Endothelial cell of umbilical vein (primary cell): ENCODE measurements around the gene PLEKHA7. TPM values are rescaled to one million over a fixed set of nuclear protein-coding genes. Genes with fewer than 3 reads are reported as not detected.

Source experiments
- BruUV-seq: library from RNA; stranded (reverse); fragments of 400-500 nt; replicated peaks from 2 replicates; lab custom pipeline; 2021; lab: Mats Ljungman, UMichigan
- CTCF ChIA-PET: fragments of 300-600, 350-600 bp; sonication (Branson Sonifier 250); formaldehyde crosslinking; loops from one replicate; lab custom pipeline; 2021; ENCODE audit warnings: antibody characterized with exemption, inconsistent platforms; lab: Charles Lee
- POLR2A ChIA-PET: fragments of 300-600, 350-600 bp; sonication (Branson Sonifier 250); formaldehyde crosslinking; loops from one replicate; lab custom pipeline; 2021; ENCODE audit warnings: antibody characterized with exemption, inconsistent platforms; lab: Charles Lee
- DNase-seq: peaks from one replicate; pipeline ENCODE4 v3.0.0-alpha.2; 2011; ENCODE audit warnings: low read depth, low spot score
- FAIRE-seq: peaks from 2 replicates; lab custom pipeline; 2011; peaks lifted over from hg19 to GRCh38; lab: Jason Lieb, UNC
- H2AFZ ChIP-seq: 2 replicates; pipeline ENCODE4 v1.6.0; 2012; ENCODE audit warnings: low read depth, low read length, control low read depth, inconsistent platforms
- H3K27ac ChIP-seq: 2 replicates; pipeline ENCODE4 v1.5.1; 2011; ENCODE audit warnings: low read depth, mild to moderate bottlenecking, control low read depth, low read length, moderate library complexity; ENCODE audit not compliant: insufficient read depth
- H3K27me3 ChIP-seq, 2 experiments: 2 replicates each; pipeline versions ENCODE4 v1.6.0 to v1.6.1; 2011; ENCODE audit warnings: low read length in 2 of 2, mixed read lengths in 1 of 2; ENCODE audit not compliant: control insufficient read depth in 2 of 2, insufficient read depth in 2 of 2
- H3K36me3 ChIP-seq, 2 experiments: 2 replicates in 1 of 2; 3 replicates in 1 of 2; pipeline ENCODE4 v1.5.1; 2011; ENCODE audit warnings: low read length in 2 of 2, mild to moderate bottlenecking in 1 of 2, moderate library complexity in 1 of 2; ENCODE audit not compliant: control insufficient read depth in 2 of 2, insufficient read depth in 2 of 2; ENCODE audit errors: extremely low read depth in 1 of 2
- H3K4me1 ChIP-seq: 3 replicates; pipeline ENCODE4 v1.5.1; 2011; ENCODE audit warnings: mild to moderate bottlenecking, low read length; ENCODE audit not compliant: control insufficient read depth, insufficient read depth; ENCODE audit errors: extremely low read depth
- H3K4me2 ChIP-seq: 2 replicates; pipeline ENCODE4 v1.6.1; 2011; ENCODE audit warnings: low read length, control low read depth, mixed read lengths; ENCODE audit not compliant: insufficient read depth
- H3K4me3 ChIP-seq, 3 experiments: fragments of 200-600 bp in 1 of 3; sonication (generic), shearing (Covaris generic) in 1 of 3; replicated peaks in 1 of 3; 2 replicates each; pipeline ENCODE4 v1.5.1; 2011 to 2016; ENCODE audit warnings: control low read depth in 3 of 3, low read length in 3 of 3, mild to moderate bottlenecking in 2 of 3, inconsistent platforms in 1 of 3, low read depth in 1 of 3, moderate library complexity in 1 of 3; ENCODE audit not compliant: insufficient read depth in 1 of 3
- H3K79me2 ChIP-seq: 2 replicates; pipeline ENCODE4 v1.6.0; 2012; ENCODE audit warnings: low read length, inconsistent platforms; ENCODE audit not compliant: control insufficient read depth, insufficient read depth
- H3K9ac ChIP-seq: replicated peaks from 2 replicates; pipeline ENCODE3; 2011; ENCODE audit warnings: low read length, control low read depth; ENCODE audit not compliant: insufficient read depth; ENCODE audit errors: extremely low read depth
- H3K9me1 ChIP-seq: replicated peaks from 3 replicates; pipeline ENCODE4 v1.6.0; 2011; ENCODE audit warnings: mild to moderate bottlenecking, low read length; ENCODE audit not compliant: control insufficient read depth, insufficient read depth; ENCODE audit errors: extremely low read depth
- H3K9me3 ChIP-seq: replicated peaks from 2 replicates; pipeline ENCODE4 v1.5.1; 2012; ENCODE audit warnings: low read length, inconsistent platforms; ENCODE audit not compliant: control insufficient read depth, insufficient read depth
- H4K20me1 ChIP-seq: replicated peaks from 2 replicates; pipeline ENCODE3; 2011; ENCODE audit warnings: mild to moderate bottlenecking, low read length; ENCODE audit not compliant: control insufficient read depth, insufficient read depth; ENCODE audit errors: extremely low read depth
- CTCF ChIP-seq, 2 donors: IDR thresholded peaks; 1 replicate in 1 of 2; 2 replicates in 1 of 2; pipeline ENCODE4 v1.5.1; 2011; ENCODE audit warnings: low read length in 2 of 2, mild to moderate bottlenecking in 2 of 2, moderate library complexity in 2 of 2, control low read depth in 1 of 2, inconsistent platforms in 1 of 2, low read depth in 1 of 2; ENCODE audit not compliant: insufficient read depth in 1 of 2; ENCODE audit errors: extremely low read depth in 1 of 2
- EZH2 ChIP-seq: IDR thresholded peaks from 2 replicates; pipeline ENCODE4 v1.6.1; 2012; ENCODE audit warnings: borderline replicate concordance, low read depth, mild to moderate bottlenecking, moderate library complexity, low read length, inconsistent platforms; ENCODE audit not compliant: severe bottlenecking
- FOS ChIP-seq: IDR thresholded peaks from 2 replicates; pipeline ENCODE4 v1.6.1; 2011; ENCODE audit warnings: mild to moderate bottlenecking, low read length, moderate library complexity, borderline replicate concordance; ENCODE audit not compliant: insufficient read depth
- GATA2 ChIP-seq: IDR thresholded peaks from 2 replicates; pipeline ENCODE4 v1.7.0; 2011; ENCODE audit warnings: low read depth, mild to moderate bottlenecking, moderate library complexity, mixed read lengths, low read length; ENCODE audit not compliant: insufficient read length, insufficient read depth
- JUN ChIP-seq: IDR thresholded peaks from 2 replicates; pipeline ENCODE4 v1.6.1; 2011; ENCODE audit warnings: borderline replicate concordance, low read depth; ENCODE audit not compliant: insufficient read length, insufficient read depth
- MAX ChIP-seq: IDR thresholded peaks from 2 replicates; pipeline ENCODE4 v1.6.1; 2011; ENCODE audit not compliant: insufficient read depth, insufficient read length
- MYC ChIP-seq: IDR thresholded peaks from one replicate; pipeline ENCODE4 v1.6.1; 2011; ENCODE audit warnings: mild to moderate bottlenecking, low read depth, low read length
- POLR2A ChIP-seq: IDR thresholded peaks from 2 replicates; pipeline ENCODE4 v1.6.1; 2012; ENCODE audit warnings: low read depth, mild to moderate bottlenecking, control low read depth, low read length
- POLR2AphosphoS5 ChIP-seq: IDR thresholded peaks from 2 replicates; pipeline ENCODE4 v1.6.1; 2012; ENCODE audit warnings: low read depth, mild to moderate bottlenecking, control low read depth, low read length, moderate library complexity; ENCODE audit not compliant: insufficient read depth
- dilution Hi-C: fragments of 300-500 bp; cut with MboI; formaldehyde crosslinking; loops from one replicate; pipeline ENCODE4 v1.15.0; 2019; ENCODE audit warnings: low sequenced_read_pairs; ENCODE audit not compliant: extremely low pct_ligation_motif_present
- intact Hi-C: fragments of 100-400 bp; cut with micrococcal nuclease; formaldehyde crosslinking; loops from one replicate; pipeline ENCODE4 v1.10.0; 2022
- polyA plus RNA-seq, 4 experiments: library from polyadenylated mRNA; depleted of rRNA in 3 of 4; stranded (reverse) in 3 of 4; unstranded in 1 of 4; fragments of >200 nt; gene quantifications; 2 replicates each; pipeline versions ENCODE4 v1.2.1 to v1.2.3, GENCODE V29; 2011 to 2012; ENCODE audit warnings: missing spikeins in 1 of 4
- total RNA-seq: library from RNA; stranded (reverse); gene quantifications from 2 replicates; pipeline ENCODE4 v1.2.3, GENCODE V29; 2021

PLEKHA7 gene
- total and polyA plus RNA-seq, 2 donors (not counting 3 experiments of a cell fraction or from before 2014, with no cell fraction given) = 1.7 to 3.8 TPM

GRCh38 chr11:16799221-16799620, 215.0 kb downstream of the PLEKHA7 start:
- Histone ChIP-seq H3K4me1 (peaks cover 4% of the 10 kb centered on the region), H3K79me2 (no peaks in the 10 kb centered on the region), H3K4me2 (no peak overlapping the region), H3K36me3 (no peaks in the 10 kb centered on the region), H3K9me3 (no peaks in the 10 kb centered on the region), H3K27ac (no peak overlapping the region), H3K9me1 (no peaks in the 10 kb centered on the region), H3K27me3 (no peaks in the 10 kb centered on the region), H3K9ac (no peak overlapping the region), H3K4me3 (no peak overlapping the region), H2AFZ (no peak overlapping the region), H4K20me1 (no peaks in the 10 kb centered on the region)
- ChIA-PET CTCF (interaction anchor here (1.0 kb wide), 1 partner anchor 21 kb away, joined by 3 read pairs; no protein-coding TSS in a partner anchor), POLR2A (no interaction called here)
- BruUV-seq = no TSS peak
- dilution Hi-C loops (no loop called here), intact Hi-C loops (no loop called here)
- TF ChIP-seq POLR2A = no peak
- no peak for TF ChIP-seq CTCF (IDR thresholded peaks at IDR 0.05; ENCODE audit: extremely low read depth in 1 of 2, insufficient read depth in 1 of 2, low read depth in 1 of 2, low read length in 2 of 2)
- TF ChIP-seq FOS = no peak
- no peak for TF ChIP-seq GATA2
- no peak for TF ChIP-seq EZH2
- FAIRE-seq (no peak), DNase-seq (no peak)

- ChIA-PET POLR2A (no interaction called here), CTCF (interaction anchor here (1.2 kb wide), 1 partner anchor 22 kb away, joined by 4 read pairs; no protein-coding TSS in a partner anchor)
- H3K4me3 ChIP-seq = no peak overlapping the region
- BruUV-seq = no TSS peak
- H3K36me3 ChIP-seq = no peaks in the 10 kb centered on the region
- no peak overlapping the region for H3K4me2 ChIP-seq
- H3K79me2 ChIP-seq = no peaks in the 10 kb centered on the region
- H3K4me1 ChIP-seq = peaks cover 3% of the 10 kb centered on the region
- H3K27me3 ChIP-seq = no peaks in the 10 kb centered on the region
- H3K9me3 ChIP-seq = no peaks in the 10 kb centered on the region
- H2AFZ ChIP-seq = no peak overlapping the region
- H3K27ac ChIP-seq = no peak overlapping the region
- TF ChIP-seq MAX = no peak
- TF ChIP-seq EZH2 = no peak
- no peak for TF ChIP-seq JUN
- no peak for TF ChIP-seq GATA2
- TF ChIP-seq POLR2A = no peak
- no peak for TF ChIP-seq POLR2AphosphoS5
- TF ChIP-seq CTCF (IDR thresholded peaks at IDR 0.05; ENCODE audit: extremely low read depth in 1 of 2, insufficient read depth in 1 of 2, low read depth in 1 of 2, low read length in 2 of 2) = no peak
- TF ChIP-seq MYC = no peak
- TF ChIP-seq FOS = no peak
- dilution Hi-C loops = no loop called here
- intact Hi-C loops = no loop called here
- H3K9me1 ChIP-seq = no peaks in the 10 kb centered on the region
- no peak for DNase-seq
- no peak for FAIRE-seq
- H4K20me1 ChIP-seq = no peaks in the 10 kb centered on the region
- no peak overlapping the region for H3K9ac ChIP-seq
Observed at GRCh38 chr11:16797776-16798175, 216.4 kb downstream of the PLEKHA7 start.
